Stimulated activated CD8-positive, alpha-beta memory T cell treated with anti-CD3 and anti-CD28 coated beads, Interleukin-7, amount 100 ng/mL, for 1 hour (primary cell): ENCODE results near the gene SLC13A2.

Experiments
- DNase-seq, 2 donors: peaks; one replicate each; pipeline ENCODE4 v3.0.0-alpha.2; 2020; ENCODE audit warnings: low read depth in 2 of 2

The SLC13A2 gene

GRCh38 chr17:28534740-28535375 is 61.4 kb downstream of the SLC13A2 start:
- DNase-seq: no peak

GRCh38 chr17:28536532-28537218 is 63.2 kb downstream of the SLC13A2 start:
- DNase-seq: no peak

GRCh38 chr17:28537219-28537610 is 63.8 kb downstream of the SLC13A2 start:
- DNase-seq: no peak

- DNase-seq: no peak
Observed at GRCh38 chr17:28538296-28538895, 65.0 kb downstream of the SLC13A2 start.

- DNase-seq: no peak
Observed at GRCh38 chr17:28540231-28540630, 66.8 kb downstream of the SLC13A2 start.

GRCh38 chr17:28541439-28541838 is 68.0 kb downstream of the SLC13A2 start:
- DNase-seq: no peak

- no peak for DNase-seq
Observed at GRCh38 chr17:28544402-28545140, 71.1 kb downstream of the SLC13A2 start.

- DNase-seq: no peak
Observed at GRCh38 chr17:28545141-28545503, 71.7 kb downstream of the SLC13A2 start.

- no peak for DNase-seq
Observed at GRCh38 chr17:28545787-28546415, 72.5 kb downstream of the SLC13A2 start.

GRCh38 chr17:28547096-28547622 is 73.7 kb downstream of the SLC13A2 start:
- DNase-seq: no peak
